CD4-positive, alpha-beta T cell treated with Interleukin-6 for 4 hours (primary cell): ENCODE data around the gene ZNF566.

Experiments
- DNase-seq: peaks from one replicate; pipeline ENCODE4 v3.0.0-alpha.2; 2020; ENCODE audit warnings: mixed read lengths

Gene ZNF566

DNA sequence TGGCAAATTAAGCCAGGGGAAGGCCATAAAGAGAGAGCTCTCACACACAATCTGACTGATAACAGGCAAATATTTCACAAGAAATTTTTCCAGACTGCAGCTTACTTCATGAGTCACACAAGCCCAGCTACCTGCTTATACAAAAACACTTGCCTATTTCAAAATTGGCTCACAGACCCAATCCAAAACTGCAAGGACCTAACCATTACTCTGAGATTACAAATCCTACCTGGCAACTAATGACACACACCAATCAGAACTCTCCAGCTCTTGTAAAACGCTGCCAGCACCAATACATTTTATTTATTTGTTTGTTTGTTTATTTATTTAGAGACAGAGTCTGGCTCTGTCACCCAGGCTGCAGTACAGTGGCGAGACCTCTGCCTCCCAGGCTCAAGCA lies 52.8 kb downstream of the ZNF566 start:
- DNase-seq = no peak

DNA sequence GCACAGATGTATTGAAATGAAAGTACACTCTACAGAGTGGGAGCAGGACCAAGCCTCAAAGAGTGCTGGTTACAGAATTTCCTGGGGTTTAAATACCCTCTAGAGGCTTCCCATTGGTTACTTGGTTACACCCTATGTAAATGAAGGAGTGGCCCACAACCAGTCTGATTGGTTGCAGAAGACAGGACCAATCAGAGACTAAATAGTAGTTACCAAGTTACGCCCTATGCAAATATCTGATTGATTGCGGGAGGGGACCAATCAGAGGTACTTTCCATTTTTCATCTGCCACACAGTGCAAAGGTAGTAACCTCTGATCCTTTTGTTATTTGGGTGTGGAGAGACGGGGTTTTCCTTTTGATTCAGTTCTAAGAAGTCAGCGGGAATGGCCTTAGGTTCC lies 65.4 kb downstream of the ZNF566 start:
- DNase-seq = no peak

DNA sequence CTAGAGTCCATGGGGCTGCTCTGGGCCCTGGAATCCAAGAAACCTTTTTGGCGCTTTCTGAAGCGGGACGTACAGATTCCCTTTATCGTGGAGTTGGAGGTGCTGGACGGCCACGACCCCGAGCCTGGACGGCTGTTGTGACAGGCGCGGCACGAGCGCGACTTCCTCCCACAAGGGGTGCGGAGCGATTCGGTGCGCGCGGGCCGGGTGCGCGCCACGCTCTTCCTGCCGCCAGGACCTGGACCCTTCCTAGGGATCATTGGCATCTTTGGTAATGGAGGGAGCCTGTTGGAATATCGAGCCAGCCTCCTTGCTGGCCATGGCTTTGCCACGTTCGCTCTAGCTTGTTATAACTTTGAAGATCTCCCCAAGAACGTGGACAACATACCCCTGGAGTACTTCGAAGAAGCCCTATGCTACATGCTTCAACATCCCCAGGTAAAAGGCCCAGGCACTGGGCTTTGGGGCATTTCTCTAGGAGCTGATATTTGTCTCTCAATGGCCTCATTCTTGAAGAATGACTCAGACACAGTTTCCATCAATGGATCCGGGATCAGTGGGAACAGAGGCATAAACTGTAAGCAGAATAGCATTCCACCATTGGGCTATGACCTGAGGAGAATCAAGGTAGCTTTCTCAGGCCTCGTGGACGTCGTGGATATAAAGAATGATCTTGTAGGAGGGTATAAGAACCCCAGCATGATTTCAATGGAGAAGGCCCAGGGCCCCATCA lies 67.4 kb downstream of the ZNF566 start:
- no peak for DNase-seq

DNA sequence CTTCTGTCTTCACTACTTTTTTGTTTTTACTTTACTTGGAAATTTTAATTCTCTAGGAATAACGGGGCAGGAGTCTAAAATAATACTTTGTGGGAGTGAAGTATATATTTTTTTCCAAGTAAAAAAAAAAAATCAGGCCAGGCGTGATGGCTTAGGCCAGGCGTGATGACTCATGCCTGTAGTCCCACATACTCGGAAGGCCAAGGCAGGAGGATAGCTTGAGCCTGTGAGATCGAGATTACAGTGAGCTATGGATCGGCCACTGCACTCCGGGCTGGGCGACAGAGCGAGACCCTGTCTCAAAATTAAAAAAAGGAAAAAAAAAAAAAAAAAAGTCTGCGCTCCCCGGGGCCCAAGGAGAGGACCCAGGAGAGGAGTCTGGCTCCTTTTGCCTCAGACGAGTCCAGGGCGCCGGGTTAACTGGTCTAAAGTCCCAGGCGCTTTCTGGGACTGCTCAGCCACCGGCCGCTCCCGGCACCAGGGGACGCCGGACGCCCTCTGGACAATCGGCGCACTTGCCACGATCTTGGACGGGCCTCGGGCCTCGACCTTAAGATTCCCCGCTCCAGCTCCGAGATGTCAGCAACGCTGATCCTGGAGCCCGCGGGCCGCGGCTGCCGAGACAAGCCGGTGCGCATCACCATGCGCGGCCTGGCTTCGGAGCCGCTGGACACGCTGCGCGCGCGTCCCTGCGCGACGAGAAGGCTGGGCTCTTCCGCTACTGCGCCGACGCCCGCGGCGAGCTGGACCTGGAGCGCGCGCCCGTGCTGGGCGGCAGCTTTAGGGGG lies 68.2 kb downstream of the ZNF566 start:
- DNase-seq = no peak

DNA sequence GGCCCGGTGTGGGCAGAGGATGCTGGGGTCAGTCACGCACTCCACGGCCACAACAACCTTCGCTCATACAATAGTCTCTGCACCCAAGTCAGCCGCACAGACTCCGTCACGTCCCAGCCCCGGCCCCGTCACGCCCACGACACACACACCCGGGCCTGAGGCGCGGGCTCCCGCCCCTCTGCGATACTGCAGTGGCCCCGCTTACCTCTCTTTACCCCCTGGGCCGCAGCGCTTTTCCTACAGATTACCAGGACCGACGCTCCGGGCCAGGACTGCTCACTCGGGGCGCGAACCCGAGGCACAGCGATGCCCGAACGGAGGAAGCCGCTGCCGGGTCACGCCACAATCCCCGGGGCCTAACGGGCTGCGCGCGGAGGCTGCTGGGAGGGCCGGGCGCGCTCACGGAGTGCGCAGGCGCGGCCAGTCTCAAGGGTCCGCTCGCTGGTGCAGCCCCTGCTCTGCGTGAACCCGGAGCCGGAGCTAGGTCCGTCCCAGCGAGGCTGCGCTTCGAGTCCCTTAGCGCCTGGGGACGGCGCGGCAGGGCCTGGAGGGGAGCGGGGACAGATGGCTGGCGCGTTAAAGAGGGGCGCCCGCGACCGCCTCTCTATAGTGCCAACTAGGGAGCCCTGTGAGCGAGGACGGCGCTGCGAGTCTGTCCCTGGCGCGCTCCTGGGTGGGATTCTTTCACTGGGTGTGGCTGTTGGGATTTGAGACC lies 70.9 kb downstream of the ZNF566 start, which contains the start of gene ZFP82:
TSS of gene ZFP82 (minus strand) at position 358 of the 715 bp plus-strand sequence. CDS start 8,855 bp downstream, outside the sequence.
- peak; percentile 80 for DNase-seq

DNA sequence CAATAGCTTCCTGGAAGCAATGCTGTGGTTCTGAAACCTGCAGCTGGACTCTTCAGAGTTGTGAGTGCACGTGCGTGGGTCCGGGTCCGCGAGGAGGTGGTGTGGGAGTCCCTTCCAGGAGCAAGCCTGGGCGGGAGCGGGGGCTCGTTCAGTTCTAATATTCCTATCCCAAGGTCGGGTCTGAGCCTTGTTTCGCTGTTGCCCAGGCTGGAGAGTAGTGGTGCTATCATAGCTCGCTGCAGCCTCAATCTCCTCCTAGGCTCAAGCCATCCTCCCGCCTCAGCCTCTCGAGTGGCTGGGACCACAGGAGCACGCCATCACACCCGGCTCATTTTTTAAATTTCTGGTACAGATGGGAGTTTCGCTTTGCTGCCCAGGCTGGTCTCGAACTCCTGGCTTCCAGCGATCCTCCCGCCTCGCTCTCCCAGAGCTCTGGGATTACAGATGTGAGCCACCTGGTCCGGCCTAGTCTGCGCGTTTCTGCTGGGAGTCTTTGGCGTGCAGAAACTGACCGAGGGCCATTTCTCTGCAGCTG lies 71.5 kb downstream of the ZNF566 start:
- peak; percentile 3 for DNase-seq

DNA sequence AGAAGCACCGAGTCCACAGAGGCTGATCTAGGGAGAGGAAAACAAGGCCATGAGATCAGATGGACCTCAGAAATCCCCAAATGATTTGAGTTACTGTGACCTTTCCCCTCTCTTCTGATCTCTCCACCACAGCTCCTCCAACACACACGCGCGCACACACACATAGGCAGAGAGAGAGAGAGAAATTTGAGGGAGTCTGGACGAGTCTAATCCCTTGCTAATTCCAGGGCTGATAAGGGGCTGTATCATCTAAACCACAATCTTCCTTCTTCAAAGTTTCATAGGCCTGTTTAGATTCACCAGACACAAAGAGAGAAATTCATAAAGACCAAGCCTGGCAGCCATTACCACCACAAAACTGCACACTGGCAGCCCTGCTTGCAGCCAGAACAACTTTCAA lies 79.5 kb downstream of the ZNF566 start:
- DNase-seq = no peak

DNA sequence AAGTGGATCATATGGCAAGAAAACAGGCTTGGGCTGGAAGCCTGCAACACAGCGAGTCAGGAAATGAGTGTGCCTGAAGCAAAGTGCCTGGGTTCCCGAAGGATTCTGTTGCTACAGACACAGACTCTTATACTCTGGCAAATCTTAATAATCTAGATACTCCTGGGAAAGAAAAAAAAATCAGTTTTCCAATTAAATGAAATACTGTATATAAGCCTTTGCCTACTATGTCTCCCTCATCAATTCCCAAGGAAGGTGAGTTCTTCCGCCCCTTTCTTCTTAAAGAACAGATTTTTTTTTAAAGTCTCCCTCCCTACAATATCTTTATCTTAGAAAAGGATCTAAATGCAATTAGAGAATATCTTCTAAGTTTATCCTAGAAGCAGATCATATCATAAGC lies 81.3 kb downstream of the ZNF566 start:
- DNase-seq = no peak

DNA sequence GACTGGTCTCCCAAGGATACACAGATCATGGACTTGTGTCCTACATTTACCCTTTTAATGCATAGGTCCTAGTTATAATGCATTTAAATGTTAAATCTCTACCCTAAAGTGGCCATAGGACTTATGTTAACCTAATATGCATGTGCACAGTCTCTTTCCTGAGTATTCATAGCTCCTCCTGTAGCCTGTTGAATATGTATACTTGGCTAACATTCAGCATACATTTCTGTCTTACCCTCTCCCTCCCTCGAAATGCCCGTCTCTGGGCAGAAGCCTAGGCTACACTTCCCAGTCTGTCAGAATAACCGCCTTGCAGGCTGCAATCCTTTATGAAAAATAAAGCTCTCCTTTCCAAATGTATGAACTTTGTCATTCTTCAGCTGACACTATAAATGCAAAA lies 84.9 kb downstream of the ZNF566 start:
- DNase-seq = no peak

DNA sequence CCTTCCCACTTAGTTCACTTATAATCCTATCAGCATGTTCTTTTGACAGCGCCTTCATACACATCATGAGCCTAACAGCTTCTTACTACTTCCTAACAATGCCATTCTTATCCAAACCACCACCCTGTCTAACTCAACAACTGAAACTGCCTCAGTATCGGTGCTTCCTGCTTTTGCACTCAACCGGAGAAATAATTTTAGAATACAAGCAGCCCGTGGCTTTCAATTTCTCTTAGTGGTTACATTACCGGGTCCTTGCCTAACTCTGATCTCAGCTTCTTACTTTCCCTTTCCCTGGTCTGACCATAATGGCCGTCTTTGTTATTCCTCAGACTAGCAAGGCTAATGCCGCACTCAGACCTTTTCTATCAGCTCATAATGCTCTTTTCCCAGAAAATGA lies 87.9 kb downstream of the ZNF566 start:
- DNase-seq = no peak

DNA sequence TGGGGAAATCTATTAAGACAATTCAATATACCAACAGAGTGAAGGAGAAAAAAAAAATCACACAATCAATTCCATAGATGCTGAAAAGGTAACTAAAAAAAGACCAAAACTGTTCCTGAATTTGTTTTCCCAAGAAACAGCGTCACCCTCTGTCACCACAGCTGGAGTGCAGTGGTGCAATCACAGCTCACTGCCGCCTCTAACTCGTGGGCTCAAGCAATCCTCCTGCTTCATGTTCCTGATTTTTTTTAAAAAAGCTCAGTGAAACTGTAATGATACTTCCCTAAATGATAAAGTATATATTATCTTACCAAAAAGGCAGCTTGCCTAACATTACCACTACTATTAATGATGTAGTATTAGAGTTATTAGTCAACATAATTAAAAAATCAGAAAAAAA lies 90.8 kb downstream of the ZNF566 start:
- no peak for DNase-seq
